Measurements from ENCODE around the gene STAG3. TPM values are rescaled to one million over a fixed set of nuclear protein-coding genes. Genes with fewer than 3 reads are reported as not detected.

Gene STAG3
- total and polyA plus RNA-seq, 9 of the 15 experiments (the other 6 are each of a cell fraction or from before 2014, with no cell fraction given): 0.54 to 2.5 (median 1.7) TPM

GRCh38 chr7:100177045-100178001 lies at the start of gene STAG3, which contains the start of gene GPC2 (continued):
- TF ChIP-seq, protein P1, sequence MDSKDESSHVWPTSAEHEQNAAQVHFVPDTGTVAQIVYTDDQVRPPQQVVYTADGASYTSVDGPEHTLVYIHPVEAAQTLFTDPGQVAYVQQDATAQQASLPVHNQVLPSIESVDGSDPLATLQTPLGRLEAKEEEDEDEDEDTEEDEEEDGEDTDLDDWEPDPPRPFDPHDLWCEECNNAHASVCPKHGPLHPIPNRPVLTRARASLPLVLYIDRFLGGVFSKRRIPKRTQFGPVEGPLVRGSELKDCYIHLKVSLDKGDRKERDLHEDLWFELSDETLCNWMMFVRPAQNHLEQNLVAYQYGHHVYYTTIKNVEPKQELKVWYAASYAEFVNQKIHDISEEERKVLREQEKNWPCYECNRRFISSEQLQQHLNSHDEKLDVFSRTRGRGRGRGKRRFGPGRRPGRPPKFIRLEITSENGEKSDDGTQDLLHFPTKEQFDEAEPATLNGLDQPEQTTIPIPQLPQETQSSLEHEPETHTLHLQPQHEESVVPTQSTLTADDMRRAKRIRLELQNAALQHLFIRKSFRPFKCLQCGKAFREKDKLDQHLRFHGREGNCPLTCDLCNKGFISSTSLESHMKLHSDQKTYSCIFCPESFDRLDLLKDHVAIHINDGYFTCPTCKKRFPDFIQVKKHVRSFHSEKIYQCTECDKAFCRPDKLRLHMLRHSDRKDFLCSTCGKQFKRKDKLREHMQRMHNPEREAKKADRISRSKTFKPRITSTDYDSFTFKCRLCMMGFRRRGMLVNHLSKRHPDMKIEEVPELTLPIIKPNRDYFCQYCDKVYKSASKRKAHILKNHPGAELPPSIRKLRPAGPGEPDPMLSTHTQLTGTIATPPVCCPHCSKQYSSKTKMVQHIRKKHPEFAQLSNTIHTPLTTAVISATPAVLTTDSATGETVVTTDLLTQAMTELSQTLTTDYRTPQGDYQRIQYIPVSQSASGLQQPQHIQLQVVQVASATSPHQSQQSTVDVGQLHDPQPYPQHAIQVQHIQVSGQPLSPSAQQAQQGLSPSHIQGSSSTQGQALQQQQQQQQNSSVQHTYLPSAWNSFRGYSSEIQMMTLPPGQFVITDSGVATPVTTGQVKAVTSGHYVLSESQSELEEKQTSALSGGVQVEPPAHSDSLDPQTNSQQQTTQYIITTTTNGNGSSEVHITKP (IDR thresholded peaks at IDR 0.05; ENCODE audit: partially characterized antibody): no peak
- no peak for TF ChIP-seq ILF3 (IDR thresholded peaks at IDR 0.05; ENCODE audit: borderline replicate concordance)
- TF ChIP-seq MYC (IDR thresholded peaks at IDR 0.05; ENCODE audit: low read depth, low read length): 0 out of 2 replicates have a peak, but pooled peaks have one; percentile 54
- TF ChIP-seq MYC (CRISPR knock-in tag; IDR thresholded peaks at IDR 0.05; ENCODE audit: borderline replicate concordance, low read depth): no peak
- TF ChIP-seq ZNF3 (CRISPR knock-in tag; IDR thresholded peaks at IDR 0.05): no peak
- TF ChIP-seq KLF16 (IDR thresholded peaks at IDR 0.05): no peak
- TF ChIP-seq, protein P2, sequence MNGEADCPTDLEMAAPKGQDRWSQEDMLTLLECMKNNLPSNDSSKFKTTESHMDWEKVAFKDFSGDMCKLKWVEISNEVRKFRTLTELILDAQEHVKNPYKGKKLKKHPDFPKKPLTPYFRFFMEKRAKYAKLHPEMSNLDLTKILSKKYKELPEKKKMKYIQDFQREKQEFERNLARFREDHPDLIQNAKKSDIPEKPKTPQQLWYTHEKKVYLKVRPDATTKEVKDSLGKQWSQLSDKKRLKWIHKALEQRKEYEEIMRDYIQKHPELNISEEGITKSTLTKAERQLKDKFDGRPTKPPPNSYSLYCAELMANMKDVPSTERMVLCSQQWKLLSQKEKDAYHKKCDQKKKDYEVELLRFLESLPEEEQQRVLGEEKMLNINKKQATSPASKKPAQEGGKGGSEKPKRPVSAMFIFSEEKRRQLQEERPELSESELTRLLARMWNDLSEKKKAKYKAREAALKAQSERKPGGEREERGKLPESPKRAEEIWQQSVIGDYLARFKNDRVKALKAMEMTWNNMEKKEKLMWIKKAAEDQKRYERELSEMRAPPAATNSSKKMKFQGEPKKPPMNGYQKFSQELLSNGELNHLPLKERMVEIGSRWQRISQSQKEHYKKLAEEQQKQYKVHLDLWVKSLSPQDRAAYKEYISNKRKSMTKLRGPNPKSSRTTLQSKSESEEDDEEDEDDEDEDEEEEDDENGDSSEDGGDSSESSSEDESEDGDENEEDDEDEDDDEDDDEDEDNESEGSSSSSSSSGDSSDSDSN (IDR thresholded peaks at IDR 0.05; ENCODE audit: borderline replicate concordance in 1 of 2, low read depth in 2 of 2, low read length in 2 of 2): no peak
- no peak for TF ChIP-seq TSHZ1 (CRISPR knock-in tag; IDR thresholded peaks at IDR 0.05)
- no peak for TF ChIP-seq IFI16 (CRISPR knock-in tag; IDR thresholded peaks at IDR 0.05)
- TF ChIP-seq ZNF140 (CRISPR knock-in tag; IDR thresholded peaks at IDR 0.05): no peak
- TF ChIP-seq ZNF445 (CRISPR knock-in tag; IDR thresholded peaks at IDR 0.05; ENCODE audit: low read depth): no peak
- no peak for TF ChIP-seq ZNF778 (CRISPR knock-in tag; IDR thresholded peaks at IDR 0.05)
- no peak for TF ChIP-seq ZNF780A (CRISPR knock-in tag; IDR thresholded peaks at IDR 0.05)
- TF ChIP-seq YBX1 (IDR thresholded peaks at IDR 0.05): no peak
- no peak for TF ChIP-seq ZNF134 (CRISPR knock-in tag; conservative IDR thresholded peaks at IDR 0.05)
- 0 out of 4 replicates have a peak, but pooled peaks of 1 of the 2 experiments have one; percentile 31 for TF ChIP-seq MAZ (CRISPR knock-in tag; conservative IDR thresholded peaks at IDR 0.05 in 1 of 2, IDR thresholded peaks at IDR 0.05 in 1 of 2)

All from K562 (cell line).